SW 1271 (cell line): ENCODE results near the gene MRC1.

ENCODE experiments used
- DNase-seq, 2 experiments: peaks; one replicate each; lab custom pipeline; 2025; lab: John Stamatoyannopoulos, UW

MRC1 gene

DNA sequence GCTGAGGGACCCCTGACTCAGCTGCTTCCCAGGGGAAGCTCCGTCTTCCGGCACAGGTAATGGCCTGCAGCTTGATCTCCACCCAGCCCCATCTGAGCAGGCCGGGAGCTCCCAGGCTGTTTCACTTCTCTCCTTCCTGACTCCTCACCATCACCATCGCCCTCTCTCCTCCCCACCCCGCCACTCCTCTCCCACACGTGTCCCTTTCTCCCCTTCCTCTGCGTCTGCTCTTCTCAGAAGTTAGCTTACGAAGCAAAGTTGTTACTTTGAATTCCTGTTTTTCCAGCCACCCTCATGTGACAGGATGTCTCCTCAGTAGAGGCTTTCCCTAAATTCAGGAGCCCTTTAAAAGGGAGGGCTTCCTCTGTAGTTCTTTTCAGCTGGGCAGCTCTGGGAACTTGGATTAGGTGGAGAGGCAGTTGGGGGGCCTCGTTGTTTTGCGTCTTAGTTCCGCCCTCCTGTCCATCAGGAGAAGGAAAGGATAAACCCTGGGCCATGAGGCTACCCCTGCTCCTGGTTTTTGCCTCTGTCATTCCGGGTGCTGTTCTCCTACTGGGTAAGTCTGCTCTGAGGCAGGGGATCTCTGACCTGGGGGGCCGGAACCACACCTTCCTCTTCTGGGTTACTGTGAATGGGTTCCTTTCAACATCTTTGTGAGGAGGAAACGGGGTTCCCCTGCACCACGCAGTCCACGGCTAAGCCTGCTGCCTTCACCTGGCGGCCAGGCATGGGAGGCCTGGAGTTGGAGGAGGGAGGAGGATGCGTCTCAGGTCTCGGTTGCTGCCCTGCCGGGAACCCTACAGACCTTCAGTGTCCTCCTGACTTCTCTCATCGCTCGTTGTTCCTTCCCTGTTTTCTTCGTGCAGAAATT is at the start of gene MRC1:
Gene MRC1, plus strand, starts transcription at position 378 of the 871 bp plus-strand sequence. Its CDS starts 118 bp downstream, at position 496.
- no peak for DNase-seq

DNA sequence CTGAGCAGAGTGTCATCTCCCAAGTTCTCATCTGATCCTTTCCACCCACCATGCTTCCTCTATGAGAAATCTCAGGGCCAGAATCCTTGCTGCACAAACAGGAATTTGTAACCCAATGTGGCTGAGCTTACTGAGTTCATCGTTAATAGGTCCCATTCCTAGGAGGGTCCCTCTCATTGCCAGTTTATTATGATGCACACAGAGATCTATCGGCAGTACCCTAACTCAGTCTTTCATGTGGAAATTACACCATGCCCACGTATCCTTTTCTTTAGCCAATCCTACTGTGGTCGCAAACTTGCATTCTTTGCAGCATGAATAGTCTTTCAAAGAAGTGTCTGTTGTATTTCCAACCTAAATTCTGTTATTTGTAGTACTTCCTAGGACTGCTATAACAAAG is 45.0 kb upstream of the MRC1 start:
- no peak for DNase-seq

DNA sequence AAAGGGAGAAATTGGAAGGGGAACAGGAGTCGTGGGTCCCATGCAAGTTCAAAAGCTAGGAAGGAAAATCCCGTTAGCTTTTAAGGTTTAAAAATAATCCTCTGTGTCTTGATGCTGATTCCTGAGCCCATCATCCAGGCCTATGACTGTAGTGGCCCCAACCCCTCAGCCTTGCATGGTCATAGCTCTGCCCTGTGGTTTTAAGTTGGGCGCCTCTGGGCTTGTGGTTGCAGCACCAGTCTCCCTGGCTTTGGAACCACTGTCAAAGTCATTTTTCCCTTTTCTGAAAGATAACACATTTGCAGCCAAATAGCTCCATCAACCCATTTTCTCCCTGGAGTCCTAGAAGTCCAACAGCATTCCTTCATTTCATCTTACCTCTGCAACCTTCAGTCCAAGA is 43.5 kb upstream of the MRC1 start:
- DNase-seq = no peak

GRCh38 chr10:17766731-17767130 is 42.4 kb upstream of the MRC1 start:
- no peak for DNase-seq

- DNase-seq = no peak
Observed at GRCh38 chr10:17768496-17768895, 40.7 kb upstream of the MRC1 start.

- DNase-seq = peak; percentile 12 to 64
Observed at GRCh38 chr10:17768957-17769356, 40.2 kb upstream of the MRC1 start.

- DNase-seq = no peak
Observed at GRCh38 chr10:17771017-17771416, 38.1 kb upstream of the MRC1 start.

DNA sequence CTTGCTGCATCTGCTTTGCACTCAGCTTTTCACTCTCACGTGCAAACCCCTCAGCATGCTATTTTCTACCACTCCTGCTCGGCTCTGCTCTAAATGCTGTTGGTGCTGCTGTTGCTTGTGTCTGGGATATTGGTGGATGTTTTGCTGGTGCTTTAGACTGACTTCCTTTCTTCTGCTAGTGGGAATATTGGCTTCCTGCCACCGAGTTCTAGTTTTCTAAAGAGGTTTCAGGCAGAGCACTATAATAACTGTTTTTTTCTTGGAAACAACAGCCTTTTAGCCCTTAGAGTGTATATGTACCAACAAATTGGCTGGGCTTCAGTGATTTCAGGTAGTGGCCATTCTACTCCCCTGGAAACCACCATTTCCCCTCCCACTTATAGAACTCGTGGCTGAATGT is 29.4 kb upstream of the MRC1 start:
- DNase-seq = no peak

- no peak for DNase-seq
Observed at GRCh38 chr10:17780727-17781126, 28.4 kb upstream of the MRC1 start.

GRCh38 chr10:17781856-17782255 is 27.3 kb upstream of the MRC1 start:
- DNase-seq = peak in 1 of 2 experiments; percentile 4

- DNase-seq = no peak
Observed at GRCh38 chr10:17782921-17783665, 26.1 kb upstream of the MRC1 start.

GRCh38 chr10:17783751-17784150 is 25.4 kb upstream of the MRC1 start:
- DNase-seq = no peak

DNA sequence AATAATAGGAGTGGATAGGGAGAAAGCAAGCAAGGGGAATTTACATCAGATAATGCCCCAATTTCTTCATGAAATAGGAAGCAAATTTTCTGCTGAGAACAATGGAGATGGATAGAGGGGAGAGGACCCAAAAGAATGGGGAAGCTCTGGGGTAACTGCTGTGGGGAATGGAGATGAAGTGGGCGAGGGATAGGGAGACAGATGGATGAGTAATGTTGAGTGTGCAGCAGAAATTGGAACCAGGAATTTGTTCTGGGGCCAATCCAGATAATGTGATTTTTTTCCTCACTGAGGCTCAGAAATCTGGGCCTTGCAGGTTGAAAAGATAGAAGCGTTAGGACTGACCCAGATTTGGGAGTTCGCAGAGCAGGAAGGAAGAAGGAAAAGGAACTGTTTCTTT is 24.5 kb upstream of the MRC1 start:
- DNase-seq = no peak

GRCh38 chr10:17785276-17785930 is 23.7 kb upstream of the MRC1 start:
- no peak for DNase-seq

DNA sequence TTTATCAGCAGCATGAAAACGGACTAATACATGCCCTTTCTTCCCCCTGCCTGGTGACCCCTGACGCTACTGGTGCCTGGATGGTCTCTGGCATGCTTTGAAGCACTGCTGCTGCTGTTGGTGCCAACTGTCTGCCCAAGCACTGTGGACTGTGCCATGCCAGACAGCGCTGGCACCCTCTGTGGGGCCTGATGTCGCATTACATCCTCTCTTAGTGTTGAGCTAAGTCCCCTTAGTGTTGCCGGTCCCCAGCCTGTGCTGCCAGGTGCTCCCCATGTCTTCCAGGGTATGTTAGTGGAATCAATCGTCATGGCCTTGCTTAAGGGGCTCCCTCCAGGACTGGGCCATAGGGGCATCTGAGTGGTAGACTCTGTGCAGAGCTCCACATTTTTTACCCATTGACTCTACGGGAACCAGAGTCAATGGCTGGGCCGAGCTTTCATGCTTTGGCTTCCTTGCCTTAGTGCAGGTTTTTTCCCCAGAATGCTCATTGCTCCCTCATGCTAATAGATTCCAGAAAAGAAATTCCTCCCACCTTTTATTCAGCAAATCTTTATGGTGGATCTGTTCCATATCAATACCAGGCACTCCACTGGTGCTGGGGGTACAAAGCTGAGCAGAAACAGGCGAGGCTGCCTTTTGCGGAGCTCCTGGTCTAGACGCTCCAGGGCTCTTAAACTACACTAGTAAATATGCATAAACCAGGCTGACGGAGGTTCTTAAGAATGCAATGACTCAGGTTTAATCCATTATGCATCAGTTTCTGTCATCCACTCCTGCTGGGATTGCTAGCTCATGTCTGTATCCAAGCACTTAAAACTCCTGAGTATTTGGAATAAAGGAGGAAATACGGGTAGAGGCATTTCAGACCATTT is 21.8 kb upstream of the MRC1 start:
- DNase-seq = no peak

DNA sequence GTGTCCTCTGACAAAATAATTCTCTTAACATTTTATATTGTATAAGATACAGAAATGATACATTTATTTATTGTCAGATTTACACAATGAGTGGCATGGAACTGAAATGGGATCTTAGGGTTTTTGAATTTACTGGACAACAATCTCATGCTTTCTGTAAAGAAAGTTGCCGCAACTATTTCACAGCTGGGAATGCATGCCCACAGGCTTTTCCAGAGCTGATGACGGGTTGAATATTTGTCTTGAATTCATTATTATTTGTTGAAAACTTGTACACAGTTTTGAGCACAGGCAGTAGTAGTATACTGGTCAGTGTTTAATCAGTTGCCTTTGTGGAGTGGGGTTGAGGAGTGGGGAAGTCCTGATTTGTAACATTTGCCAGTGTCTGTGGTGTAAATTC is 20.5 kb upstream of the MRC1 start:
- DNase-seq = no peak

GRCh38 chr10:17789396-17789795 is 19.8 kb upstream of the MRC1 start:
- no peak for DNase-seq

DNA sequence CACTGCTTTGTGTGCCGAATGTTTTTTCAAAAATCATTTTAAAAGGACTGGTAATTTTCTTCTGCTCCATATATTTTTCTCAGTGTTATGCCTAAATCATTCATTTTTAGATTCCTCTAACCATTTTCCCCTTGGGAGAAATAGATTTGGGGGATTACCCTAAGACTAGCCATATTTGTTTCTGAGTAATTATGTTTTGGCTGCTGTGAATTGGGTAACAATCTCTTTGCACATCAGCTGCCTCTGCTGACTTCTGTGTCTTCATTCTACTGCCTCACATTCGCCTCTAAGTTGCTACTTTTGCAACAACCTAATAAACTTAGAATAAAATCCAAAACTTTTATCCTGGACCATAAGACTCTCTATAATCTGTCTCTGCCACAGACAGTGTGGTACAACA is 18.5 kb upstream of the MRC1 start:
- no peak for DNase-seq

- no peak for DNase-seq
Observed at GRCh38 chr10:17792991-17793390, 16.2 kb upstream of the MRC1 start.

DNA sequence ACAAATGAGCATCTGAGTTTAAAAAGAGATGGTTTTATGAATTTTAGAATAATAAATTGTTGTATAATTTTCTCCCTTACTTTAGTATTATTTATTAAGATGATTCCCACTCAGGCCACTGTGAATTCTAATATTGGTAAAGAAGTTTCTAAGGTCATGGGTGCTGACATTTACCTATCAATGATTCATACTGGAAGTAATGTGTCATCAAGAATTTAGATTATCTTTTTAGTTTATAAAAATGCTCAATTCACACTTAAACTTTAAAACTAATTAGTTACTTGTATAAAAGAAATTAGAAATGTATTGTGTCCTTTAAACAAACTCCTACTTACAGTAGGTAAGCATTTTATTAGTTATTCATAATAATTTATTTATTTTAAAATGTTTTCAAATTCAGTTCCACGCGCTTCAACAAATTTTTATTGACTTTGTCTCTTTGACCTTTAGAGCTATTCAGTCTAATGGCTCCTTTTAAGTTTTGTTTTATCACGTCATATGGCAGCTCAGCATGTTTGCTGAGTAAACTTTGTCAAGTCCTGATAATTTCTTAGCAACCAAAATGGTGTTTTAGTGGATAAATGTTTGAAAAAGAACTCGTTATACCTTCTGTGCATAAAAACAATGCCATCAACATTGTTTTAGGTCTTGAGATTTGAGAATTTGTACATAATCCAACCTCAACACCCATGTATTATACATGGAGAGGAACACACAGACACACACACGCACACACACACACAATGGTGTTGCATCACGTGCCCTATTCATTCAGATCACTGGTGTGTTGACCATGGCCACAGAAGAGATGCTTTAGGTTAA is 15.1 kb upstream of the MRC1 start:
- no peak for DNase-seq

DNA sequence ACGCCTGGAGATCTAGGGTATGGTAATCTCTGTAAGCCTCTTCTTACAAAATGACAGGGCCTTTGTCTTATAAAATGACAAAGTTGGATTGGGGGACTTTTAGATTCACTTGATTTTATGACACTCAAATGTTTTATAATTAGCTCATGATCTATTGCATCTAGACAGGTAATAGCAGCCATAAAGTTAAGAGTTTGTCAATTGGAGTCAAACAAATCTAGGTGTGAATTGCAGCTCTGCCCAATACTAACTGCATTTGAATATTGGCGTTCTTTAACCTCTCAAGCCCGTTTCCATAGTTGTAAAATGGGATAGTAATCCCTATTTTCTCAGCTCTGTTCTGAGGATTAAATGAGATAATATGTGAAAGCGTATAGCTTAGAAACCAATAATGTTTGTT is 14.1 kb upstream of the MRC1 start:
- no peak for DNase-seq
